GM23248 (cell line): ENCODE results near the gene TM9SF3. TPM values are rescaled to one million over a fixed set of nuclear protein-coding genes. Genes with fewer than 3 reads are reported as not detected.
A peak's percentile ranks its signal among the peaks of the same experiment; 100 is the strongest.

ENCODE experiments used
- DNase-seq: peaks from one replicate; pipeline ENCODE4 v3.0.0-alpha.2; 2015
- H2AFZ ChIP-seq: fragments of 200-600 bp; sonication (generic); 2 replicates; pipeline ENCODE4 v1.6.1; 2016; ENCODE audit warnings: antibody characterized with exemption
- H3F3A ChIP-seq: fragments of 200-600 bp; sonication (generic); 2 replicates; pipeline ENCODE4 v1.6.1; 2016; ENCODE audit warnings: mild to moderate bottlenecking, antibody characterized with exemption, mixed run types; ENCODE audit not compliant: insufficient read depth
- H3K27ac ChIP-seq: fragments of 200-600 bp; sonication (generic); 2 replicates; pipeline ENCODE4 v1.5.1; 2016; ENCODE audit warnings: mild to moderate bottlenecking
- H3K27me3 ChIP-seq: fragments of 200-600 bp; sonication (generic); replicated peaks from 2 replicates; pipeline ENCODE4 v1.6.1; 2016; ENCODE audit warnings: mild to moderate bottlenecking; ENCODE audit not compliant: insufficient read depth
- H3K36me3 ChIP-seq: fragments of 200-600 bp; sonication (generic); 2 replicates; pipeline ENCODE4 v1.6.1; 2016; ENCODE audit warnings: low read depth, mild to moderate bottlenecking
- H3K4me1 ChIP-seq: fragments of 200-600 bp; sonication (generic); 2 replicates; pipeline ENCODE4 v1.6.1; 2016; ENCODE audit warnings: mild to moderate bottlenecking; ENCODE audit not compliant: insufficient read depth
- H3K4me2 ChIP-seq: fragments of 200-600 bp; sonication (generic); one replicate; pipeline ENCODE4 v1.6.1; 2016; ENCODE audit warnings: mild to moderate bottlenecking; ENCODE audit not compliant: unreplicated experiment
- H3K4me3 ChIP-seq: fragments of 200-600 bp; sonication (generic); 2 replicates; pipeline ENCODE4 v1.5.1; 2016; ENCODE audit warnings: mild to moderate bottlenecking
- H3K79me2 ChIP-seq: fragments of 200-600 bp; sonication (generic); 2 replicates; pipeline ENCODE4 v1.6.1; 2016; ENCODE audit warnings: mild to moderate bottlenecking; ENCODE audit not compliant: insufficient read depth
- H3K9ac ChIP-seq: fragments of 200-600 bp; sonication (generic); 2 replicates; pipeline ENCODE4 v1.6.1; 2016; ENCODE audit warnings: mild to moderate bottlenecking
- H3K9me2 ChIP-seq: fragments of 200-600 bp; sonication (generic); 2 replicates; pipeline ENCODE4 v1.6.1; 2016; ENCODE audit warnings: mixed run types, mild to moderate bottlenecking, moderate library complexity; ENCODE audit not compliant: insufficient read depth
- H3K9me3 ChIP-seq: fragments of 200-600 bp; sonication (generic); one replicate; pipeline ENCODE4 v1.6.1; 2017; ENCODE audit warnings: low read depth
- H4K20me1 ChIP-seq: fragments of 200-600 bp; sonication (generic); 2 replicates; pipeline ENCODE4 v1.6.0; 2016; ENCODE audit not compliant: insufficient read depth
- EZH2 ChIP-seq: fragments of 200-600 bp; sonication (generic); IDR thresholded peaks from 2 replicates; pipeline ENCODE4 v1.6.1; 2018; ENCODE audit warnings: antibody characterized with exemption, mild to moderate bottlenecking; ENCODE audit not compliant: insufficient read depth, poor library complexity, severe bottlenecking
- EZH2phosphoT487 ChIP-seq: fragments of 200-600 bp; sonication (generic); IDR thresholded peaks from 2 replicates; pipeline ENCODE4 v1.6.1; 2018; ENCODE audit warnings: antibody characterized with exemption, moderate library complexity, mild to moderate bottlenecking, low read depth; ENCODE audit not compliant: insufficient read depth
- WGBS, 2 experiments: methylation state at CpG; one replicate each; pipeline ENCODE4 v1.1.6; 2015 to 2017; ENCODE audit warnings: low lambda C conversion rate in 2 of 2, low coverage in 1 of 2; ENCODE audit errors: missing lambda C conversion rate in 2 of 2; 5-methylcytosine and 5-hydroxymethylcytosine counted together
- in situ Hi-C: fragments of 300-500 bp; cut with MboI; formaldehyde crosslinking; loops from 2 replicates; pipeline ENCODE4 v1.15.0; 2020
- polyA plus RNA-seq: library from polyadenylated mRNA; unstranded; fragments of >200 nt; fragmentation: Nextera tagmentation; extraction: Ambion mirVana; gene quantifications from 2 replicates; pipeline ENCODE4 v1.2.1, GENCODE V29; 2016
- total RNA-seq: library from RNA; depleted of rRNA; stranded (reverse); fragments of >200 nt; shearing (Covaris generic); gene quantifications from 2 replicates; pipeline ENCODE4 v1.2.3, GENCODE V29; 2014

TM9SF3 gene
- total and polyA plus RNA-seq, 2 experiments from 2014 or later, result 130 to 175 TPM

GRCh38 chr10:96570983-96571964 is 15.5 kb downstream of the TM9SF3 start:
- in situ Hi-C loops, result no loop called here
- Histone ChIP-seq H3K4me2 (no peak overlapping the region), H3K27ac (no peak overlapping the region), H3K4me1 (no peaks in the 10 kb centered on the region), H3K79me2 (peaks cover 100% of the 10 kb centered on the region), H3K9ac (no peak overlapping the region), H4K20me1 (peaks cover 48% of the 10 kb centered on the region), H3K9me2 (no peaks in the 10 kb centered on the region), H3K9me3 (no peaks in the 10 kb centered on the region), H3F3A (peaks cover 7% of the 10 kb centered on the region), H3K27me3 (no peaks in the 10 kb centered on the region), H3K4me3 (no peak overlapping the region), H2AFZ (no peak overlapping the region), H3K36me3 (peaks cover 9% of the 10 kb centered on the region; the same call in 1 of the 2 replicates)
- no peak for DNase-seq
- WGBS, 2 experiments, result 71 to 74% methylated on average over 10 of the region's 10 CpGs
- no peak for TF ChIP-seq EZH2phosphoT487
- TF ChIP-seq EZH2, result no peak

- in situ Hi-C loops, result no loop called here
- H2AFZ ChIP-seq, result no peak overlapping the region
- peaks cover 8% of the 10 kb centered on the region; the same call in 1 of the 2 replicates for H3K36me3 ChIP-seq
- H3K9ac ChIP-seq, result no peak overlapping the region
- peaks cover 56% of the 10 kb centered on the region for H4K20me1 ChIP-seq
- H3K9me2 ChIP-seq, result no peaks in the 10 kb centered on the region
- H3K4me3 ChIP-seq, result no peak overlapping the region
- H3K79me2 ChIP-seq, result peaks cover 100% of the 10 kb centered on the region
- no peak for TF ChIP-seq EZH2
- no peaks in the 10 kb centered on the region for H3K27me3 ChIP-seq
- H3K9me3 ChIP-seq, result no peaks in the 10 kb centered on the region
- peaks cover 7% of the 10 kb centered on the region for H3K4me1 ChIP-seq
- DNase-seq, result no peak
- H3K27ac ChIP-seq, result no peak overlapping the region
- 84 to 89% methylated on average over 6 of the region's 6 CpGs for WGBS, 2 experiments
- peaks cover 15% of the 10 kb centered on the region for H3F3A ChIP-seq
- no peak overlapping the region for H3K4me2 ChIP-seq
These were observed 16.3 kb downstream of the TM9SF3 start for GRCh38 chr10:96570511-96570910.

GRCh38 chr10:96568402-96568801 is 18.4 kb downstream of the TM9SF3 start:
- Histone ChIP-seq H3K27me3 (no peaks in the 10 kb centered on the region), H3K36me3 (peaks cover 16% of the 10 kb centered on the region; the same call in 1 of the 2 replicates), H3K27ac (no peak overlapping the region), H3K9me2 (no peaks in the 10 kb centered on the region), H3K4me2 (no peak overlapping the region), H3K4me3 (no peak overlapping the region), H3K9me3 (no peaks in the 10 kb centered on the region), H4K20me1 (peaks cover 59% of the 10 kb centered on the region), H2AFZ (no peak overlapping the region), H3K9ac (no peak overlapping the region), H3F3A (peaks cover 21% of the 10 kb centered on the region), H3K4me1 (peaks cover 12% of the 10 kb centered on the region), H3K79me2 (peaks cover 100% of the 10 kb centered on the region)
- WGBS, 2 experiments, result 93 to 100% methylated on average over 1 of the region's 1 CpG
- DNase-seq, result no peak
- in situ Hi-C loops, result no loop called here
- TF ChIP-seq EZH2phosphoT487 (no peak), EZH2 (no peak)

- peak overlapping the region; percentile 36 for H3K4me2 ChIP-seq
- 0 to 9% methylated on average over 1 of the region's 1 CpG for WGBS, 2 experiments
- peak overlapping the region; percentile 32 for H3K27ac ChIP-seq
- no peaks in the 10 kb centered on the region for H3K27me3 ChIP-seq
- no peak overlapping the region for H2AFZ ChIP-seq
- peaks cover 23% of the 10 kb centered on the region; the same call in 1 of the 2 replicates for H3K36me3 ChIP-seq
- no peaks in the 10 kb centered on the region for H3K9me3 ChIP-seq
- no peaks in the 10 kb centered on the region for H3K9me2 ChIP-seq
- DNase-seq, result peak; percentile 74
- no peak for TF ChIP-seq EZH2
- no peak for TF ChIP-seq EZH2phosphoT487
- peaks cover 23% of the 10 kb centered on the region for H3K4me1 ChIP-seq
- no peak overlapping the region for H3K4me3 ChIP-seq
- peaks cover 36% of the 10 kb centered on the region for H3F3A ChIP-seq
- H3K79me2 ChIP-seq, result peaks cover 96% of the 10 kb centered on the region
- in situ Hi-C loops, result no loop called here
- peaks cover 43% of the 10 kb centered on the region for H4K20me1 ChIP-seq
- no peak overlapping the region for H3K9ac ChIP-seq
These were observed 21.0 kb downstream of the TM9SF3 start for GRCh38 chr10:96565774-96566173.
